Measurements from ENCODE around the gene FCHSD2.

- TF ChIP-seq CTCF (IDR thresholded peaks at IDR 0.05) (no peak), POLR2A (IDR thresholded peaks at IDR 0.05) (no peak)
These were observed 167.5 kb downstream of the FCHSD2 start for GRCh38 chr11:72974487-72975205.
